ENCODE measurements around the gene ZNF513.

- TF ChIP-seq EZH2 (IDR thresholded peaks at IDR 0.05) (no peak), POLR2AphosphoS5 (IDR thresholded peaks at IDR 0.05; ENCODE audit: borderline replicate concordance, low read depth, low read length) (peak; percentile 78), FOXP2 (optimal IDR thresholded peaks at IDR 0.05; ENCODE audit: control extremely low read depth, extremely low read length, insufficient read depth) (peak; percentile 88)
Measured at GRCh38 chr2:27356382-27357181, 24.0 kb downstream of the ZNF513 start, which contains the start of gene GTF3C2.
